Neural cell (in vitro differentiated cells): ENCODE data around the gene HBD. TPM values are rescaled to one million over a fixed set of nuclear protein-coding genes. Genes with fewer than 3 reads are reported as not detected.

Experiments used
- H2AFZ ChIP-seq: fragments of 200-600, 300-800 bp; sonication (generic), shearing (Covaris generic); 2 replicates; pipeline ENCODE4 v1.6.0; 2014; ENCODE audit warnings: low read depth, mild to moderate bottlenecking, antibody characterized with exemption, low read length, moderate library complexity
- H3F3A ChIP-seq: fragments of 200-600 bp; shearing (Covaris generic); 2 replicates; pipeline ENCODE4 v1.6.1; 2016; ENCODE audit warnings: mild to moderate bottlenecking, moderate library complexity, mixed read lengths, antibody characterized with exemption, low read length; ENCODE audit not compliant: insufficient read depth, poor library complexity, severe bottlenecking
- H3K27ac ChIP-seq: fragments of 200-600, 300-800 bp; sonication (generic), shearing (Covaris generic); 2 replicates; pipeline ENCODE4 v1.5.1; 2014; ENCODE audit warnings: mild to moderate bottlenecking, low read length, moderate library complexity
- H3K27me3 ChIP-seq: fragments of 300-800, 200-600 bp; sonication (generic), shearing (Covaris generic); 2 replicates; pipeline ENCODE4 v1.6.0; 2014; ENCODE audit warnings: mild to moderate bottlenecking, low read depth, low read length, moderate library complexity; ENCODE audit not compliant: insufficient read depth
- H3K36me3 ChIP-seq: fragments of 300-800, 200-600 bp; sonication (generic), shearing (Covaris generic); 2 replicates; pipeline ENCODE4 v1.5.1; 2014; ENCODE audit warnings: mild to moderate bottlenecking, antibody characterized with exemption, low read length, moderate library complexity; ENCODE audit not compliant: insufficient read depth
- H3K4me2 ChIP-seq: fragments of 300-800, 200-600 bp; sonication (generic), shearing (Covaris generic); 2 replicates; pipeline ENCODE4 v1.6.0; 2014; ENCODE audit warnings: mild to moderate bottlenecking, low read length
- H3K4me3 ChIP-seq: fragments of 300-800, 200-600 bp; sonication (generic), shearing (Covaris generic); 2 replicates; pipeline ENCODE4 v1.5.1; 2014; ENCODE audit warnings: mild to moderate bottlenecking, low read length, moderate library complexity
- H3K79me2 ChIP-seq: fragments of 200-600 bp; shearing (Covaris generic); replicated peaks from 2 replicates; pipeline ENCODE4 v1.6.0; 2014; ENCODE audit warnings: mild to moderate bottlenecking, low read length, moderate library complexity; ENCODE audit not compliant: insufficient read depth
- H3K9ac ChIP-seq: fragments of 300-800, 200-600 bp; sonication (generic), shearing (Covaris generic); 2 replicates; pipeline ENCODE4 v1.6.1; 2016; ENCODE audit warnings: mild to moderate bottlenecking, low read length, mixed read lengths
- H3K9me2 ChIP-seq: fragments of 200-600 bp; shearing (Covaris generic); 2 replicates; pipeline ENCODE4 v1.6.1; 2016; ENCODE audit warnings: mild to moderate bottlenecking, low read length, mixed read lengths; ENCODE audit not compliant: insufficient read depth
- H3K9me3 ChIP-seq: fragments of 200-600, 300-800 bp; sonication (generic), shearing (Covaris generic); 2 replicates; pipeline ENCODE4 v1.6.1; 2016; ENCODE audit warnings: mild to moderate bottlenecking, mixed run types, low read length, moderate library complexity, mixed read lengths
- H4K20me1 ChIP-seq: fragments of 200-600 bp; shearing (Covaris generic); 2 replicates; pipeline ENCODE4 v1.6.1; 2016; ENCODE audit warnings: mild to moderate bottlenecking, mixed run types; ENCODE audit not compliant: insufficient read depth
- EP300 ChIP-seq: fragments of 450-650 bp; conservative IDR thresholded peaks from 2 replicates; pipeline ENCODE4 v1.6.1; 2014; ENCODE audit warnings: antibody characterized with exemption, mild to moderate bottlenecking, moderate library complexity; ENCODE audit not compliant: poor library complexity, severe bottlenecking
- EZH2 ChIP-seq: fragments of 200-600, 300-800 bp; shearing (Covaris generic), sonication (generic); IDR thresholded peaks from 2 replicates; pipeline ENCODE4 v1.6.1; 2014; ENCODE audit warnings: antibody characterized with exemption, low read length, borderline replicate concordance, mild to moderate bottlenecking; ENCODE audit not compliant: insufficient read depth, poor library complexity, severe bottlenecking
- MXI1 ChIP-seq: fragments of 450-650 bp; conservative IDR thresholded peaks from 2 replicates; pipeline ENCODE4 v1.6.1; 2014; ENCODE audit warnings: antibody characterized with exemption, mild to moderate bottlenecking; ENCODE audit not compliant: poor library complexity, severe bottlenecking
- POLR2AphosphoS5 ChIP-seq: IDR thresholded peaks from 2 replicates; pipeline ENCODE4 v1.6.1; 2012
- RAD21 ChIP-seq: fragments of 450-650 bp; conservative IDR thresholded peaks from 2 replicates; pipeline ENCODE4 v1.6.1; 2014; ENCODE audit warnings: antibody characterized with exemption, mild to moderate bottlenecking, moderate library complexity
- SMC3 ChIP-seq: fragments of 450-650 bp; conservative IDR thresholded peaks from 2 replicates; pipeline ENCODE4 v1.6.1; 2014; ENCODE audit warnings: antibody characterized with exemption, mild to moderate bottlenecking, moderate library complexity; ENCODE audit not compliant: poor library complexity
- TAF1 ChIP-seq: IDR thresholded peaks from 2 replicates; pipeline ENCODE4 v1.6.1; 2012; ENCODE audit warnings: low read depth
- polyA plus RNA-seq: library from polyadenylated mRNA; depleted of rRNA; stranded (reverse); fragments of >200 nt; gene quantifications from 2 replicates; pipeline ENCODE4 v1.2.3, GENCODE V29; 2014
- TF ChIP-seq, protein P1 (sequence below): fragments of 450-650 bp; IDR thresholded peaks from 2 replicates; pipeline ENCODE4 v1.5.1; 2014; ENCODE audit warnings: antibody characterized with exemption, mild to moderate bottlenecking, moderate library complexity; ENCODE audit not compliant: poor library complexity, severe bottlenecking
- TF ChIP-seq, protein P2 (sequence below): IDR thresholded peaks from 2 replicates; pipeline ENCODE4 v1.6.1; 2012; ENCODE audit warnings: borderline replicate concordance

The HBD gene
- polyA plus RNA-seq, 1 donor from 2014 or later = not detected

DNA sequence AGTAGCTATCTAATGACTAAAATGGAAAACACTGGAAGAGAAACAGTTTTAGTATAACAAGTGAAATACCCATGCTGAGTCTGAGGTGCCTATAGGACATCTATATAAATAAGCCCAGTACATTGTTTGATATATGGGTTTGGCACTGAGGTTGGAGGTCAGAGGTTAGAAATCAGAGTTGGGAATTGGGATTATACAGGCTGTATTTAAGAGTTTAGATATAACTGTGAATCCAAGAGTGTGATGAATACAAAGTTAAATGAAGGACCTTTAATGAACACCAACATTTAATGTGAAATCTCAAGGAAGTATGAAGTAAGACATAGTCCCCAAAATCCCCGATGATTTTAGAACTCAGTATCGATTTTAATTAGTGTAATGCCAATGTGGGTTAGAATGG, 3.1 kb upstream of the HBD start:
- Histone ChIP-seq H3K4me2 (no peak overlapping the region), H3K9me3 (no peaks in the 10 kb centered on the region), H3K27ac (no peak overlapping the region), H3K4me3 (no peak overlapping the region), H3K79me2 (no peaks in the 10 kb centered on the region), H3F3A (no peaks in the 10 kb centered on the region), H4K20me1 (no peaks in the 10 kb centered on the region), H3K9me2 (no peaks in the 10 kb centered on the region), H2AFZ (no peak overlapping the region), H3K9ac (no peak overlapping the region), H3K36me3 (no peaks in the 10 kb centered on the region), H3K27me3 (no peaks in the 10 kb centered on the region)
- no peak for TF ChIP-seq EZH2
- TF ChIP-seq SMC3 = no peak
- no peak for TF ChIP-seq TAF1
- no peak for TF ChIP-seq RAD21
- TF ChIP-seq MXI1 = no peak
- TF ChIP-seq, protein P1, sequence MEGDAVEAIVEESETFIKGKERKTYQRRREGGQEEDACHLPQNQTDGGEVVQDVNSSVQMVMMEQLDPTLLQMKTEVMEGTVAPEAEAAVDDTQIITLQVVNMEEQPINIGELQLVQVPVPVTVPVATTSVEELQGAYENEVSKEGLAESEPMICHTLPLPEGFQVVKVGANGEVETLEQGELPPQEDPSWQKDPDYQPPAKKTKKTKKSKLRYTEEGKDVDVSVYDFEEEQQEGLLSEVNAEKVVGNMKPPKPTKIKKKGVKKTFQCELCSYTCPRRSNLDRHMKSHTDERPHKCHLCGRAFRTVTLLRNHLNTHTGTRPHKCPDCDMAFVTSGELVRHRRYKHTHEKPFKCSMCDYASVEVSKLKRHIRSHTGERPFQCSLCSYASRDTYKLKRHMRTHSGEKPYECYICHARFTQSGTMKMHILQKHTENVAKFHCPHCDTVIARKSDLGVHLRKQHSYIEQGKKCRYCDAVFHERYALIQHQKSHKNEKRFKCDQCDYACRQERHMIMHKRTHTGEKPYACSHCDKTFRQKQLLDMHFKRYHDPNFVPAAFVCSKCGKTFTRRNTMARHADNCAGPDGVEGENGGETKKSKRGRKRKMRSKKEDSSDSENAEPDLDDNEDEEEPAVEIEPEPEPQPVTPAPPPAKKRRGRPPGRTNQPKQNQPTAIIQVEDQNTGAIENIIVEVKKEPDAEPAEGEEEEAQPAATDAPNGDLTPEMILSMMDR = no peak
- TF ChIP-seq, protein P2, sequence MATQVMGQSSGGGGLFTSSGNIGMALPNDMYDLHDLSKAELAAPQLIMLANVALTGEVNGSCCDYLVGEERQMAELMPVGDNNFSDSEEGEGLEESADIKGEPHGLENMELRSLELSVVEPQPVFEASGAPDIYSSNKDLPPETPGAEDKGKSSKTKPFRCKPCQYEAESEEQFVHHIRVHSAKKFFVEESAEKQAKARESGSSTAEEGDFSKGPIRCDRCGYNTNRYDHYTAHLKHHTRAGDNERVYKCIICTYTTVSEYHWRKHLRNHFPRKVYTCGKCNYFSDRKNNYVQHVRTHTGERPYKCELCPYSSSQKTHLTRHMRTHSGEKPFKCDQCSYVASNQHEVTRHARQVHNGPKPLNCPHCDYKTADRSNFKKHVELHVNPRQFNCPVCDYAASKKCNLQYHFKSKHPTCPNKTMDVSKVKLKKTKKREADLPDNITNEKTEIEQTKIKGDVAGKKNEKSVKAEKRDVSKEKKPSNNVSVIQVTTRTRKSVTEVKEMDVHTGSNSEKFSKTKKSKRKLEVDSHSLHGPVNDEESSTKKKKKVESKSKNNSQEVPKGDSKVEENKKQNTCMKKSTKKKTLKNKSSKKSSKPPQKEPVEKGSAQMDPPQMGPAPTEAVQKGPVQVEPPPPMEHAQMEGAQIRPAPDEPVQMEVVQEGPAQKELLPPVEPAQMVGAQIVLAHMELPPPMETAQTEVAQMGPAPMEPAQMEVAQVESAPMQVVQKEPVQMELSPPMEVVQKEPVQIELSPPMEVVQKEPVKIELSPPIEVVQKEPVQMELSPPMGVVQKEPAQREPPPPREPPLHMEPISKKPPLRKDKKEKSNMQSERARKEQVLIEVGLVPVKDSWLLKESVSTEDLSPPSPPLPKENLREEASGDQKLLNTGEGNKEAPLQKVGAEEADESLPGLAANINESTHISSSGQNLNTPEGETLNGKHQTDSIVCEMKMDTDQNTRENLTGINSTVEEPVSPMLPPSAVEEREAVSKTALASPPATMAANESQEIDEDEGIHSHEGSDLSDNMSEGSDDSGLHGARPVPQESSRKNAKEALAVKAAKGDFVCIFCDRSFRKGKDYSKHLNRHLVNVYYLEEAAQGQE = no peak
- TF ChIP-seq EP300 = no peak
- no peak for TF ChIP-seq POLR2AphosphoS5

DNA sequence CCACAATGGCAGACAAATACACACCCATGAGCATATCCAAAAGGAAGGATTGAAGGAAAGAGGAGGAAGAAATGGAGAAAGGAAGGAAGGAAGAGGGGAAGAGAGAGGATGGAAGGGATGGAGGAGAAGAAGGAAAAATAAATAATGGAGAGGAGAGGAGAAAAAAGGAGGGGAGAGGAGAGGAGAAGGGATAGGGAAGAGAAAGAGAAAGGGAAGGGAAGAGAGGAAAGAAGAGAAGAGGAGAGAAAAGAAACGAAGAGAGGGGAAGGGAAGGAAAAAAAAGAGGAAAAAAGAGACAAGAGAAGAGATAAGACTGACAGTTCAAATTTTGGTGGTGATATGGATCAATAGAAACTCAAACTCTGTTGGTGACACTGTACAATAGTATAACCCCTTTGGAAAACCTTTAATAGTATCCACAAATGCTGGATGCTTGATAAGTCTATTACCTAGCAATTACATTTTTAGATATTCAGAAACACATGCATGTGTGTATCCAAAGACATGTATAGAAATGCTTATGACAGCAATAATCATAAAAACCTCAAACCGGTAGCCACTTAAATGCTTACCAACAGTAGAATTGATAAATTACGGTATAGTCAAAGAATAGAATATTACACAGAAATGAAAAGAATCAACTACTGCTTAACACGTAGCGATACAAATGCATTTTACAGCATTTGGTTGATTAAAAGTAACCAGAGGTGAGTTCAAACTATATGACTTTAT, 1.2 kb upstream of the HBD start:
- Histone ChIP-seq H3K79me2 (no peaks in the 10 kb centered on the region), H3K4me2 (no peak overlapping the region), H3K4me3 (no peak overlapping the region), H2AFZ (no peak overlapping the region), H4K20me1 (no peaks in the 10 kb centered on the region), H3F3A (no peaks in the 10 kb centered on the region), H3K9me3 (no peaks in the 10 kb centered on the region), H3K27ac (no peak overlapping the region), H3K9ac (no peak overlapping the region), H3K9me2 (no peaks in the 10 kb centered on the region), H3K27me3 (no peaks in the 10 kb centered on the region), H3K36me3 (no peaks in the 10 kb centered on the region)
- TF ChIP-seq EP300 (no peak), POLR2AphosphoS5 (no peak), SMC3 (no peak)
- TF ChIP-seq, protein P2 = no peak
